Glomerular endothelial cell (primary cell): ENCODE data around the gene HTR1E. TPM values are rescaled to one million over a fixed set of nuclear protein-coding genes. Genes with fewer than 3 reads are reported as not detected.
"Not testable (repeated sequence)": the region's sequence is repeated elsewhere in the genome, so short reads cannot be mapped to it uniquely, and the experiment has no call there.

Source experiments
- DNase-seq: peaks from one replicate; pipeline ENCODE4 v3.0.0-alpha.2; 2011; ENCODE audit warnings: low read depth, low spot score; ENCODE audit errors: extremely low read depth
- total RNA-seq: library from RNA; depleted of rRNA; stranded (reverse); fragments of >200 nt; gene quantifications from 2 replicates; pipeline ENCODE4 v1.2.3, GENCODE V29; 2015

Gene HTR1E, protein sequence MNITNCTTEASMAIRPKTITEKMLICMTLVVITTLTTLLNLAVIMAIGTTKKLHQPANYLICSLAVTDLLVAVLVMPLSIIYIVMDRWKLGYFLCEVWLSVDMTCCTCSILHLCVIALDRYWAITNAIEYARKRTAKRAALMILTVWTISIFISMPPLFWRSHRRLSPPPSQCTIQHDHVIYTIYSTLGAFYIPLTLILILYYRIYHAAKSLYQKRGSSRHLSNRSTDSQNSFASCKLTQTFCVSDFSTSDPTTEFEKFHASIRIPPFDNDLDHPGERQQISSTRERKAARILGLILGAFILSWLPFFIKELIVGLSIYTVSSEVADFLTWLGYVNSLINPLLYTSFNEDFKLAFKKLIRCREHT
- total RNA-seq, result not detected in 2 replicates

DNA sequence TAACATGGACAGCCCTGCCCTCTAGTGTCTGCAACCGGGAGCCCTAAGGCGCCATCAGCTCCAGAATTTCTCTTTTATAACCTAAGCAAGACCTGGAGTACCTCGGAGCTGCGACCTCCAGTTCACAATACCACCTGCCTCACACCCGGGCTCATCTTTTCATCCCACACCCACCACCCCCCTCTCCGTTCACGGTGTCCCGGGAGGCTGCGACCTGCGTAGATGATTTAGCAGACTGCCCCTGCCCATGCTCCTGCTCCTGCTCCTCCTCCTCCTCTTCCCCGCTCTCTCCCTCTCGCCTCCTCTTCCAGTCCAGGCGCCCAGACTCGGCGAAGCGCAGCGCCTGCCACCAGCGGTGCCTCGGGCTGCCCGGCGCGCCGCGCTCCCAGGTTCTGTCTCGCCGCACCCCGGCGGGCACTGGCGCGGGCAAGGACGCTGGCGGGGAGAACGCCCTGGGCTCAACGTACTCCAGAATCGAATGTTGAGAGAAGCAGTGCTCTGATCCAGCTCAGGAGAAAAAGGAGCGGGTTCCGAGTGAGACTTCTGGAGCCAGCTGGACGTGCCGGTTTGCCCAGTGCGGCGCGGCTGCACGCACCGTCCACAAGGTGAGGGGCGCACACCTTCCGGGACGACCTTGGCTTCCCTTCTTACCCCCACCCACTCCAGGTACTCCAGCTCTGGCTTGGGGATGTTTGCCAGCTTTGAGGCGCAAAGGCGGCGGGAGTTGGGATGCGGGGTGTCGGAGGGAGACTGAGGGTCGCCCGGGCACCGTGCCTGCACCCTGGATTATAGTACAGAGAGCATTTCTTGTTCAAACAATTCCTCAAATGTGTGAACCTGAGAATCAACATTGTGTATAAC, at the start of gene HTR1E:
TSS of gene HTR1E (plus strand) at position 310 of the 861 bp plus-strand sequence. CDS start 77,807 bp downstream, outside the sequence.
- no peak for DNase-seq

DNA sequence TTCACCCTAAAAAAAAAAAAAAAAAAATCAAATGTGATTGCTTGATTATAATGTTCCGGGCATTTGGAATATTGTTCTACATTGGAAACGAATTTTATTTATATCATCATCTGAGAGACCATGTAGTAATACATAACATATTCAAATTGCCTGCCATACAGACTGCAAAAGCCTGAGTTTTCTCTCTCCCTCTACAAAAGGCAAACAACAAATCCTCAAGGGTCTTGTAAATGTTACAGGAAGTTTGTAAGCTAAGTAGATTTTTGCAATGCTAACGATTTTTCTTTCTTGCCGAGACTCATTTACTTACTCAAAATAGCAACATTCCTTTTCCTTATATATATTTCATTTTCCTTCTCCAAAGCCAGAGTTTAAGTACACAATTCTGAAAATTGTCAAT, 49.0 kb upstream of the HTR1E start:
- no peak for DNase-seq

DNA sequence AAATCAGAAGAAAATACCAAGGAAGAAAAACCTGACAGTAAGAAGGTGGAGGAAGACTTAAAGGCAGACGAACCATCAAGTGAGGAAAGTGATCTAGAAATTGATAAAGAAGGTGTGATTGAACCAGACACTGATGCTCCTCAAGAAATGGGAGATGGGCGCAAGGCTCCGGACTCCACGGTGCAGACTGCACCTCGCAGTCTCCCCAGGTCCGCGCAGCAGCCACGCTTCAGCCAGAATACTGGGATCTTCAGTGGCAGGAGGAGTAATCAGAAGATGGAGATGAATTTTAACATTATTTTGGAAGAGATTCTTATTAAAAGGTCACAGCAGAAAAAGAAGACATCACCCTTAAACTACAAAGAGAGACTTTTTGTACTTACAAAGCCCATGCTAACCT, 40.1 kb upstream of the HTR1E start:
- not testable (repeated sequence) for DNase-seq

DNA sequence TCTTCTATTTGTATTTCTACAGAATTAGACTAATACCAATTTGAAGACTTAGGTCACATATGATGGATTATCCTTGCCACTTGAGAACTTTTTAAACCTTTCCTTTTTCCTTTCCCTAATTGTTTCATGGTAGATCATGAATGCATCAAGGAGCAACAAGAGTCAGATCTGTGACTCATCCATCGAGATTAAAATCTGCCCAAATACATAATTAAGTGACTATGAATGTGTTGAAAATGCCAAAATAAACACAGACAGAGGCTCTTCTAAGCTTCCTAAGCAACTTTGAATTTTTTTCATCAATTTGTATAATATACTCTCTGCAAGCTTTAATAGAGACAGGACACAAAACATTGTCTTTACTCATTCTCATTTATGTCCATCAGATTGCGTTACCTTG, 23.5 kb upstream of the HTR1E start:
- DNase-seq, result no peak

DNA sequence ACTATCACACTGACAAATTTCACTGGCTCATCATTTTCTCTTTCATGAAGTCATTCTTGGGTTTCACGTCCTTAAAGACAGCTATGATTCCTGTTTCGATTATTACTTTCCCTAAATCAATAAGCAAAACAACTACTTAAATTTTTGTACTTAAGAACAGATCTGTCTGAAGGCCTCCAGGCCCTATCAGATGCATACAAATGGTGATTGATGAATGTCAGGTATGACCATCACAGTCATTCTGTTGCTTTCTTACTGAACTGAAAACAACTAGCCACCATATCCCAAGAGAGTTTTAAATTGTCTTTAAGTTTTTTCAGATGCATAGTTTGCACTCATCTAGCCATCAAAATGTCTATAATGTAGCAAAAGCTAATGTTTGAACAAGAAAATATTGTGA, 20.9 kb upstream of the HTR1E start:
- DNase-seq, result no peak

DNA sequence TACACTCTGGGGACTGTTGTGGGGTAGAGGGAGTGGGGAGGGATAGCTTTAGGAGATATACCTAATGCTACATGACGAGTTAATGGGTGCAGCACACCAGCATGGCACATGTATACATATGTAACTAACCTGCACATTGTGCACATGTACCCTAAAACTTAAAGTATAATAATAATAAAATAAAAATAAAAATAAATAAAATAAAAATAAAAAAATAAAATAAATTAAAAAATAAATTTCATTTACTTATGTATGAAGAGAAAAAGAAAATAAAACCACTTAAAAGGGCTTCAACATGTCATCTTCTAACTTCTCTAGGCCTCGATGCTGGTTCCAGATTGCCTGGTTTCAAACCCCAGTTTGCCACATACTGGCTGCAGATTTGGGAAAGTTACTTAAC, 10.2 kb upstream of the HTR1E start:
- DNase-seq, result not testable (repeated sequence)

DNA sequence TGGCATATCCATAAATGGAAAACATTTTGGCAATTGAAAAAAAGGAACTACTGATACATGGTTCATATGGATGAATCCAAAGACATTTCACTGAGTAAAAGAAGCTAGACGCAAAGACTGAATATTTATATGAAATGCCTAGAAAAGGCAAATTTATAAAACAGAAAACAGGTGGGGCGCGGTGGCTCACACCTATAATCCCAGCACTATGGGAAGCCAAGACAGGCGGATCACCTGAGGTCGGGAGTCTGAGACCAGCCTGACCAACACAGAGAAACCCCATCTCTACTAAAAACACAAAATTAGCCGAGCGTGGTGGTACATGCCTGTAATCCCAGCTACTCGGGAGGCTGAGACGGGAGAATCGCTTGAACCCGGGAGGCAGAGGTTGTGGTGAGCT, 9.5 kb upstream of the HTR1E start:
- DNase-seq, result not testable (repeated sequence)

DNA sequence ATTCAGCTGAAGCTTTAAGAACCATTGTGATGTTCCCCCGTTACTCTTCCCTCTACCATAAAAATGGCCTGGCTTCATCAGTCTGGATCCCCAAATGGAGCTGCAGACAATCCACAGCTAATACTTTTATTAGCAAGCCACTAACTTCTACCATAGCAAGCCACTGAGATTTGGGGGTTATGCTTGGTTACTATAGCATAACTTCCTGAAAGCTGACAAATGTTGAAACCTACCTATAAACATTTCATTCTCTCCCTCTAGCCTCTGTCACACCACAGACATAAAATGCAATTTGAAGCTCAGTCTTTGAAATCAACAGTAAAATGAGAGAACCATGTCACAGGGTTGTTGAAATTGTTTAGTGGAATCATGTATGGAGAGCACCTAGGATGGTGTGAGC, 3.0 kb upstream of the HTR1E start:
- no peak for DNase-seq

DNA sequence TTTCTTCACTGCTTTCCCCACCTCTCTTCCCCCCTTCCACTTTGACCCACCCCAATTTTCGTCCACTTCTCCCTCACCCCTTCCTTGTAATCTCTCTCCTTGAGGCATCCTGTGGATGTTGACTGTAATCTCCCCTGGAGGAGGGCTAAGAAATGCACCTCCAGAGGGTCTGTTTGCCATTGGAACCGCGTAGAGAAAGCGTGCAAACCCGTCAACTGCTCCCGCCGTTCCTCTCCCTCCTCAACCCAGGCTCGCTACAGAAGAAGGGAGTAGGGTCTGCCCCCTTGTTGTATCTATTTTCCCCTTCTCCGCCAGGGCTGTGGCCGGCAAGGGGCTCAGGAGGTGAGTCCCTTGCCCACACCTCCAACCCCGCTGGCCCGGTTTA, 502 bp upstream of the HTR1E start:
- no peak for DNase-seq

DNA sequence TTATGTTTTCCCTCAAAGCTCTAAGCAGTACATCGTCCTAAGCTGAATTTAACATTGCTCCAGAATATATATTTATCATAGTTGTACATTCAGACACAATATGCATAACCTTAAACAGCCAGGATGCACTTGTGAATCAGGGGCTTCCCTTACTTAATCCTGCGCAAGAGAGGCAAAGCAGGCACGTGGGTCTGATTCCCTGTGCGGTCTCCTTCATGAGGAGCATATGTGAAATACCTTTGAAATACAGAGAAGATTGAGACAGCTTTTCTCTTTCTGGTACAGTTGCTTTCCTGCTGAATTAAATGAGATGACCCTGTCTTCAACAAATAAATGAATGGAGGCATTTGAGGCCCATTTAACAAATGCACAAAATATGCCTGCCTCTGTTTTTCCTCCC, 1.5 kb downstream of the HTR1E start:
- no peak for DNase-seq

DNA sequence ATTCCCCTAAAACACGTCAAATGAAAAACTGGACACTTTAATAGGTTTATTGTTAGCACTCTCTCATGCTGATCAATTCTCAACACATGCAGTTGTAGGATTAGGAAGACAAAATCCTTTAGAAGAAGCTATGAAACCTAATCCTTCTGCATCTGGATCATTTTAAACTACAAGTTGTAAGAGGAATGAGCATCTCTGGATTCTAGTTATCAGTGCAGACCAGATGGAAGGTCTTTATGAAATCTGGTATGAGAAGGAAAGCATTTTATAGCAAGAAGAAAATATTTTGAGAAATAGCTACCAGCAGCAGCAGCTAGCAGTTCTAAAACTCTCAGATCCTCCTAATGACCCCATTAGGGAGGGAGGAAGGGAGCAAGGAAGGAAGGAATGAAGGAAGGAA, 4.1 kb downstream of the HTR1E start:
- DNase-seq, result no peak

DNA sequence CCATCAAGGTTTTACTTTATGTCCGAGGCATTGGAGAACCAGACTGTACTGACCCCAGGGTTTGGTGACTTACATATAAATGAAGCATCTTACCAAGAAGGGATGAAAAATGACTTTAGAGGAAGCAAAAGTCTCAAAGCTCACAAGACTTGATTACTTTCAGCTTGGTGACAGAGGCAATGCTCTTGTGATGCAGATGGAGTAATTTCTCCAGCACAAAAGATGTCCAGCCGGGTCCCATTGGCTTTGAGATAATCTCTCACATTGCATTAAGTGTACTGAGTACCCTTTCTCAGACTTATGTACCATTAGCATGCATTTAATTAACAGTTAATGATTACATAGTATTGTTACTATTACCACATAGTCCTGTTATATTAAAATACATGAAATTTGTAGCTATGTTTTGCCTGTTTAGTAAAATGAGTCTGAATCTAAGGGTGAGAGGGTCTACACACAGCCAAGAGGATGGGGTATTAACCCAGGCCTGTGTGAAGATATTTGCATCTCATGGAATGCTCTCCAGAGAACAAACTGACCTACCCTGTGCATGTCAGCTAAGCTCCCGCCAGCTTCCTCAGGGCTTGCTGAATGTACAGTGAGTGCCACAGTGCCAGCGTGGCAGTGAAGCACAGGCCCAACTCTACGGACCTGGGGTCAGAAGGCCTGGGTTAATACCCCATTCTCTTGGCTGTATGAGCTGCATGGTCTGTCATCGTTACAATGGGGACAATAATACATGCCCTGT, 5.6 kb downstream of the HTR1E start:
- no peak for DNase-seq

DNA sequence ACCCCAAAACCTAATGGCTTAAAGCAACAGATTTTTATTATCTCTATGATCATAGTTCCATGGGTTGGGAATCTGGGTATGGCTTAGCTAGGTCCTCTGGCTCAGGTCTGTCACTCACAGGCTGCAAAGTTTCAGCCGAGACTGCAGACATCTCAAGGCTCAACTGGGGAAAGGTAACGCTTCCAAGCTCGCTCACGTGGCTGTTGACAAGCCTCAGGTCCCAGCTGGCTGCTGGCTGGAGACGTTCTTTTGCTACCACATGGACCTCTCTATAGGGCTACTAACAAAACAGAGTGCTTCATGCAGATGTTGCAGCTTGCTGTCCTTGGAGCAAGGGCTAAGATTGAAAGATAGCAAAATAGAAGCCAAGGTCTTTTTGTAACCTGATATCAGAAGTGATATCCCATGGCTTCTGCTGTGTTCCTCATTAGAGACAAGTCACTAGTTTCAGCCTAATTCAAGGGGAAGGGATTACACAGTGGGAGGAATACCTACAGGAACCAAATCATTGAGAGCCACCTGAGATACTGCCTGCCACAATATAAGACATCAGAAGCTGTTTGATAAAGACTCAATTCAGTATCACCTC, 6.6 kb downstream of the HTR1E start:
- no peak for DNase-seq

DNA sequence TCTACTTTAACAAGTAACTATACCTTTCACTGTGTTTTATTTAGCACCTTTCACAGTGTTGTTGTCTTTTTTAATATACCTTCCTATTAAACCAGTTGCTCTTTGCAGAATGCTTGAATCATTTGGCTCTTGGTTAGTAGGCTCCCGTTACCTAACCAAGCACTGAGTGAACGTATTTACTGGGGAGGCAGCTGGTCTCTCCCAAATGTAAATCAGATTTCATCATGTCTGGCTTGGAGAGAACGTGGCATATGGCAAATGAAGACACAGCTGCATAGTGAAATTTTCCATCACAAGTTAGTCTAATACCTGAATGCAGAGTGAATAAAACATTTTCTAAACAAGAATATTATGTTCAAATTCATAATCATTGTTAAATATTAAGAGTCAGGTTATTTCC, 12.4 kb downstream of the HTR1E start:
- DNase-seq, result no peak

DNA sequence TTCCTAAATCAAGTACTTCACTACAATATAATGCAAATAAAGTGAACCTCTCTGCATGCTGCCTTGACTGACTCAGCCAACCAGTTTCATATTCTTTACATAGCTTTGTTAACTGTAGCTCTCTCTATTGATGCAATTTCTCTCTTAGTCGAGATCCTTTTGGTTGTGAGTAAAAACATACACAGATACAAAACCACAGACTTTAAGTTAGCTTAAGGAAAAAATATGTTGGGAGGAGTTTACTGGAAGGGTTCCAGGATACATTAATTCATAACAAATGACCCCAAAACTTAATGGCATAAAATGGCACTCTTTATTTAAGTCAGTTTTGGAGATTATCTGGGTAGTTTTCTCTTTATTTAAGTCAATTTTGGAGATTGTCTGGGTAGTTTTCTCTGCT, 15.7 kb downstream of the HTR1E start:
- no peak for DNase-seq

DNA sequence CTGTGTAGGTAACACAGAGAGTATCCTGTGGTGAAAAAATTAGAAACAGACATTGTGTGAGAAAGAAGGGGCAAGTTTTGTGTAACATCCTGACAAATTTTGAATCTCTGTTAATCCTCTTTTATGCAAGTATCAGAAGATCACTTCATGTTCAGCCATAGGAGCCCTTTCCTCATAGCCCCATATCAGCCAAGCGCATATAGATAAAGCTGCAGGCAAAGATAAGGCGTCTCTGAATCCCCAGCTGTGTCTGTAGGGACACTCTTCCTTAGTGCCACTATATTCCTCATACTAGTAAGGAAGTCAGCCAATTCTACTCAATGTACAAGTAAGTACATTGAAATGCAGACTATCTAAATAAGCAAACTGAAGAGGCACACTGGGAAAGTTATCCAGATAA, 22.3 kb downstream of the HTR1E start:
- DNase-seq, result no peak

DNA sequence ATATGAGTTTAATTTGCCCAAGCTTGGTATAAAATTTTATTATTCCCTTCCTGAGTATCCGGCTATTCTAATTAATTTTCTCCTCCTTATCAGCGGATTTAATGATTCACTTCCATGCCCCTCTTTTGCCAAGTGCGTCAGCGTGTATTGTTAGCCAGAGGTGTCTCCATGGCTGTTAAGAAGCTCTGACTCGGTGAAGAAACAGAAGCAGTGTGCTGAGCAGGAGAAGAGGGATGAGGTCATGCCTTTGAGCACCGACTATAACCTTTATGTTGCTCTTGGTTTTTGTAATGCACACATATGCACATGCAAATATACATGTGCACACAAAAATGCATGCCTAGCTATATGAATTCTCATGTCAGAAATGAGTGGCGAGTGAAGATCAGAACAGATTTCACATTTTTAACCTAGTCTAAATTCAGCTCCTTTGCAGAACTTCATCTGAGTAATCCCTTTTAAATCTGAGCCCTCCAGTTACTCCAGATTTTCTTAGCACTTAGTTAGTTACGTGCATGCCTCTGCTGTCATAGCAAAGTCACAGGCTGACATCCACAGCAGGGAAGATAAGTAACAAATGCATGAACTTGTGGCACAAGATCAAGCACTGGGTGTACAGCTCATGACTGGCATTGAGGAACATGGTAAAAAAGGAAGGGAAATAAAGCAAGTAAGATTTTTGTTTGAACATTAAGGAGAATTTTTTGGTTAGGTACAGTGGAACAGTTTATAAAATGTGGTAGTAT, 24.3 kb downstream of the HTR1E start:
- DNase-seq, result no peak

DNA sequence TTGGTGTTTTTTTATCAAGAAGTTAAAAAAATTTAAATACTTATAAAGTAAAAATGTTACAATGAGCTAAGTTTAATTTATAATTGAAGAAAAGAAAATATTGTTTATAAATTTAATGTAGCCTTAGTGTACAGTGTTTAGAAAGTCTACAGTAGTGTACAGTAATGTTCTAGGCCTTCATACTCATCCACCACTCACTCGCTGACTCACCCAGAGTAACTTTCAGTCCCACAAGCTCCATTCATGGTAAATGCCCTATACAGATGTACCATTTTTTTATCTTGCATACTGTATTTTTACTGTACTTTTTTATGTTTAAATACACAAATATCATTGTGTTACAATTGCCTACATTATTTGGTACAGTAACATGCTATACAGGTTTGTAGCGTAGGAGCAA, 26.0 kb downstream of the HTR1E start:
- DNase-seq, result no peak

DNA sequence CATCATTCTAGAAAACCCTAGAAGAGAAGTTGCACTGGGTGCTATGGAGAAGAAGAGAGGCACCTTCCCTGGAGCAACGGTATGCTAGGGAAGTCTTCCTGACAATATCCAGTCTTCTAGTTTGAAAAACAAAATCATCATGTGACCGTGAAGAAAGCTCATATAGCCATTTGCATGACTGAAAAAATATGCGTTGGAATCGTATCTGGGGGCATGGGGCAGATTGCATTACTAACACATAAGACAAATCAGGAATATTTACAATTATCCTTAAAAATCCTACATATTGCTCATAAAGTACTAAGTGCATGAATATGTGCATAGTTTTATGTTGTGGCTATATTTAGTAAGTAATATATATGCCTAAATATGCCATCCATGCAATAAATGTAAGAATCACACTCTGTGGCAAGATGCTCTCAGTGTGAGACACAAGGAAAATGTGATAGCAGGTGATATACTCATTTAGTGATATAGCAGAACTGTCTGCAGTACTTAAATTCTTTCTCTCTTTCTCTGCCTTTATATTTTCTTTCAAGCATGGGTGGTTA, 26.8 kb downstream of the HTR1E start:
- DNase-seq, result no peak

DNA sequence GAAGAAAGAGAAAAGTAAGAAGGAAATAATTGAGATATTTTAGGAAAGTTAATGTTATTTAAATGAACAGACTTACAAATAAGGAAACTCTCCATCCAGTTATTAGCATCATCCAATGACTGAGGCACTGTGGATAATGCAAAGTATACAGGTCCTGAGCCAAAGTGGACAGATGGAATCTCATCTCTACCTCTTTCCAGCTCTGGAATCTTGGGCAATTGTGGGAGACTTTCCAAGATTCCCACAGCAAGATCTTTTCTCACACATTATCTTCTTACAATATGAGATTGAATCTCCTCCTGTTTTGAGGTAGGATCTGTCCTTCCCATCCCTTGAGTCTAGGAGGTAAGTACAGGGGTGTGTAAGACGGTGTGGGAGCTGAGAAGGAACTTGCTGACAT, 28.9 kb downstream of the HTR1E start:
- DNase-seq, result no peak
